GM19240 (cell line): ENCODE results near the gene ARFRP1.
"Not testable (repeated sequence)": the region's sequence is repeated elsewhere in the genome, so short reads cannot be mapped to it uniquely, and the experiment has no call there.

Source experiments
- DNase-seq: peaks from one replicate; pipeline ENCODE4 v3.0.0; 2011; ENCODE audit warnings: low spot score; ENCODE audit not compliant: insufficient read length

Gene ARFRP1

DNA sequence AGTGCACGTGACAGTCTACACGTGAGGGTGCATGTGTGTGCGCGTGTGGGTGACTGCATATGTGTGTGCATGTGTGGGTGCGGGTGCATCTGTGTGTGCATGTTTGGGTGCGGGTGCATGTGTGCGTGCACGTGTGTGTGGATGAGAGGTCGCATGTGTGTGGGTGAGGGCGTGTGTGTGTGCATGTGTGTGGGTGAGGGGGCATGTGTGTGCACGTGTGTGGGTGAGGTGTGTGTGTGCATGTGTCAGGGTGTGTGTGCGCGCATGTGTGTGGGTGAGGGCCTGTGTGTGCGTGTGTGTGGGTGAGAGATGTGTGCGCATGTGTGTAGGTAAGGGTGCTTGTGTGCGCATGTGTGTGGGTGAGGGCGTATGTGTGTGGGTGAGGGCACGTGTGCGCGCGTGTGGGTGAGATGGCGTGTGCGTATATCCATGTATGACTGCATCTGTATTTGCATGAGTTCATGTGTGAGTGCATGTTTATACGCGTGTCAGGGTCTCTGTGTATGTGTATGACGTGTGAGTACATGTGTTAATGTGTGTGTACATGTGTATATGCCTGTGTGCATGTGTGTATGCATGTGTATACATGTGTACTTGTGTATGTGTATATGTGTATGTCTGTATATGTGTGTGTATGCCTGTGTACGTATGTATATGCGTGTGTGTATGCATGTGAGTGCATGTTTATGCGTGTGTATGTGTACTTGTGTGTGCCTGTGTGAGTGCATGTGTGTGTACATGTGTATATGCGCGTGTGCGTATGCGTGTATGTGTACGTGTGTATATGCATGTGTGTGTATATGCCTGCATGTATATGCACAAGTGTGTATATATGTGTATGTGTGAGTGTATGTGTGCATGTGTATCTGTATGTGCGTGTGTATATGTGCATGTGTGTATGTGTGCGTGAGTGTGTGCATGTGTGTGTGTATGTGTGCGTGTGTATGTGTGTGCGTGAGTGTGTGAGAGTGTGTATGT lies 24.6 kb upstream of the ARFRP1 start:
- no peak for DNase-seq

DNA sequence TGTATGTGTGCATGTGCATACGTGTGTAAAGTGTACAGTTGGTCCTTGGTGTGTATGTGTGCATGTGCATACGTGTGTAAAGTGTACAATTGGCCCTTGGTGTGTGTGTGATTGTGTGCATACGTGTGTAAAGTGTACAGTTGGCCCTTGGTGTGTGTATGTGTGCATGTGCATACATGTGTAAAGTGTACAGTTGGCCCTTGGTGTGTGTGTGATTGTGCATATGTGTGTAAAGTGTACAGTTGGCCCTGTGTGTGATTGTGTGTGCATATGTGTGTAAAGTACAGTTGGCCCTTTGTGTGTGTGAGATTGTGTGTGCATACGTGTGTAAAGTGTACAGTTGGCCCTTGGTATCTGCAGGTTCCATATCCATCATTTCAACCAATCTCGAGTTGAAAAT lies 23.6 kb upstream of the ARFRP1 start:
- no peak for DNase-seq

DNA sequence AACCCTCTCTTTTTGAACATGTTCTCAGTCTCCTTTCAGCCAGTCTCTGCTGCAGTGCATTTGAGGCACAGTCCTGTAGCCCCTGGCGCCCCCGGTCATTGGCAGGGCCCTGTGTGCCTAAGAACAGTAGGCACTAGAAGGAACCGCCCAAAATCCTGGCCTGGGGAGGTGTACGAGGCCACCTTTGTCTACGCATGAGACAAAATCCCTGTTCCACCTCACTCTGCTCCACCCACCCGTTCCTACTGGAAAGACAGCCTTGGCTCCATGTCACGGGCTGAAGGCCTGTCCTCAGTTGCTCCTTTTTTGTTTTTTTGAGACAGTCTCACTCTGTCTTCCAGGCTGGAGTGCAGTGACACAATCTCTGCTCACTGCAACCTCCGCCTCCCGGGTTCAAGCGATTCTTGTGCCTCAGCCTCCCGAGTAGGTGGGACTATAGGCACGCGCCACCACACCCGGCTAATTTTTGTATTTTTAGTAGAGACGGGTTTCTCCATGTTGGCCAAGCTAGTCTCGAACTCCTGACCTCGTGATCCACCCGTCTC lies 22.5 kb upstream of the ARFRP1 start:
- DNase-seq: not testable (repeated sequence)

DNA sequence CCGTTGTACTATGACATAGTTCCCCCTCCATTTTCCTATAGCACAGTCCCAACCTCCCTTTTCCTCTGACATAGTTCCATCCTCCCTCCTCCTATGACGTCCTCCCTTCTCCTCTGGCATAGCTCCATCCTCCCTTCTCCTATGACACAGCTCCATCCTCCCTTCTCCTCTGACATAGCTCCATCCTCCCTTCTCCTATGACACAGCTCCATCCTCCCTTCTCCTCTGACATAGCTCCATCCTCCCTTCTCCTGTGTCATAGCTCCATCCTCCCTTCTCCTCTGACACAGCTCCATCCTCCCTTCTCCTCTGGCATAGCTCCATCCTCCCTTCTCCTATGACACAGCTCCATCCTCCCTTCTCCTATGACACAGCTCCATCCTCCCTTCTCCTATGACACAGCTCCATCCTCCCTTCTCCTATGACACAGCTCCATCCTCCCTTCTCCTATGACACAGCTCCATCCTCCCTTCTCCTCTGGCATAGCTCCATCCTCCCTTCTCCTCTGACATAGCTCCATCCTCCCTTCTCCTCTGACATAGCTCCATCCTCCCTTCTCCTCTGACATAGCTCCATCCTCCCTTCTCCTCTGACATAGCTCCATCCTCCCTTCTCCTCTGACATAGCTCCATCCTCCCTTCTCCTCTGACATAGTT lies 15.3 kb upstream of the ARFRP1 start:
- DNase-seq: not testable (repeated sequence)

DNA sequence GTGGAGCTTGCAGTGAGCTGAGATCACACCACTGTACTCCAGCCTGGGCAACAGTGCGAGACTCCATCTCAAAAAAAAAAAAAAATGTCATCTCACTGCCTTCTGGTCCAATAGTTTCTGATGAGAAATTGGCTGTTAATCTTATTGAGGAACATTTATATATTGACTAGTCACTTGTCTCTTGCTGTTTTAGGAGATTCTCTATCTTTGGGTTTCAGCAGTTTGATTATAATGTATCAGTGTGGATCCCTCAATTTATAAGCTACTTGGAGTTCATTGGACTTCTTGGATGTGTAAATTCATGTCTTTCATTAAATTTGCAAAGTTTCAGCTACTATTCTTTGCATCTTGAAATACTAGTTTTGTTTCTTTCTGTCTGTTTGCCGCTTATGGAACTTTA lies 11.2 kb upstream of the ARFRP1 start:
- DNase-seq: no peak

DNA sequence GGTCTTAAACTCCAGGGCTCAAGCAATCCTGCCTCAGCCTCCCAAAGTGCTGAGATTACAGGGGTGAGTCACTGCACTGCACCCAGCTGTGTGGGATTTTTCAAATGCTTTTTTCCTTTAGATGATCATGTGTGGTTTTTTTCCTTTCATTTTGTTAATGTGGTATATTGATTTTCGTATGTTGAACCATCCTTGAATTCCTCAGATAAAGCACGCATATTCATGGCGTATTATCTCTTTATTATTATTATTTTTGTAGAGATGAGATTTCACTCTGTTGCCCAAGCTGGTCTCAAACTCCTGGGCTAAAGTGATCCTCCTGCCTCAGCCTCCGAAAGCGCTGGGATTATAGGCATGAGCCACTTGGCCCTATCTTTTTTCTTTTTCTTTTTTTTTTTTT lies 7.1 kb upstream of the ARFRP1 start:
- no peak for DNase-seq

DNA sequence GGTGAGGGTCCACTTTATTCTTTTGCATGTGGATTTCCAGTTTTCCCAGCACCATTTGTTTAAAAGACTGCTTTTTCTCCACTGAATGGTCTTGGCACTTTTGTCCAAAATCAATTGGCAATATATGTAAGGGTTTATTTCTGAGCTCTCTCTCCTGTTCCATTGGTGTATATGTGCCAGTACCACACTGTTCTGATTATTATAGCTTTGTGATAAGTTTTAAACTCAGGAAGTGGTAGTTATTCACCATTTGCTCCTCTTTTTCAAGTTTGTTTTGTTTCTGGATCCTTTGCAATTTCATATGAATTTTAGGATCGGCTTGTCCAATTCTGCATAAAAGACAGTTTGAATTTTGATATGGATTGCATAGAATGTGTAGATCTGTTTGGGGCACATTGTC lies 4.4 kb upstream of the ARFRP1 start:
- no peak for DNase-seq

DNA sequence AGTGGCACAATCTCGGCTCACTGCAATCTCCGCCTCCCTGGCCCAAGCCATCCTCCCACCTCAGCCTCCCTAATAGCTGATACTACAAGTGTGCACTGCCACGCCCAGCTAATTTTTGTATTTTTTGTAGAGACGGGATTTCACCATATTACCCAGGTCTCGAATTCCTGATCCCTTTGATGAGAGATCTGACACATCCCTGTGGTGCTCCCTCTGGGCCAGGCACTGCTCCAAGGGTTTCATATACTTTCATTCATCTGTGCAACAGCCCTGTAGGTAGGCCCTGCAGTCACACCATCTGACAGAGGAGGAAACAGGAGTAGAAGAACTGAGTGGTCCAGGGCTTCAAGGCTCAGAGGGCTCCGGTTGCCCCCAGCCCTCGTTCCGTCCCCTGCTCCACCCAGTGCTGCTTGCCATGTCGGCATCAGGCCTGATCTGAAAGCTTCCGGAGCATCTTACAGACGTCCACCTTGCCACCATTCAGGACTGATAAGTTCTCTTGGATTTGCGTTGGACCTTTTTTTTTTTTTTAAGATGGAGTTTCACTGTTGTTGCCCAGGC lies 3.4 kb upstream of the ARFRP1 start:
- DNase-seq: no peak

DNA sequence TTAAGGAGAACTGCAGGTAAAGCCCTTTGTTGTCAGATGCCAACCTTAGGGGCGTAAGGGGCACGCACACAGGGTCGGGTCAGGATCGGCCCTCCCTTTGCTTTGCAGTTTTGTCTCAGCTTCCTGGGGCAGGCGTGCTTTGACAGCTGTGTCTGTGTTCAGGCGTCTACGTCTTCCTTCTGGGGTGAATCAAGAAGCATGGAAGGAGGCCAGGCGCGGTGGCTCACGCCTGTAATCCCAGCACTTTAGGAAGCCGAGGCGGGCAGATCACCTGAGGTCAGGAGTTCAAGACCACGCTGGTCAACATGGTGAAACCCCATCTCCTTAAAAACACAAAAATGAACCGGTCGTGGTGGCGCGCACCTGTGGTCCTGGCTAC lies 1.4 kb upstream of the ARFRP1 start:
- DNase-seq: no peak

DNA sequence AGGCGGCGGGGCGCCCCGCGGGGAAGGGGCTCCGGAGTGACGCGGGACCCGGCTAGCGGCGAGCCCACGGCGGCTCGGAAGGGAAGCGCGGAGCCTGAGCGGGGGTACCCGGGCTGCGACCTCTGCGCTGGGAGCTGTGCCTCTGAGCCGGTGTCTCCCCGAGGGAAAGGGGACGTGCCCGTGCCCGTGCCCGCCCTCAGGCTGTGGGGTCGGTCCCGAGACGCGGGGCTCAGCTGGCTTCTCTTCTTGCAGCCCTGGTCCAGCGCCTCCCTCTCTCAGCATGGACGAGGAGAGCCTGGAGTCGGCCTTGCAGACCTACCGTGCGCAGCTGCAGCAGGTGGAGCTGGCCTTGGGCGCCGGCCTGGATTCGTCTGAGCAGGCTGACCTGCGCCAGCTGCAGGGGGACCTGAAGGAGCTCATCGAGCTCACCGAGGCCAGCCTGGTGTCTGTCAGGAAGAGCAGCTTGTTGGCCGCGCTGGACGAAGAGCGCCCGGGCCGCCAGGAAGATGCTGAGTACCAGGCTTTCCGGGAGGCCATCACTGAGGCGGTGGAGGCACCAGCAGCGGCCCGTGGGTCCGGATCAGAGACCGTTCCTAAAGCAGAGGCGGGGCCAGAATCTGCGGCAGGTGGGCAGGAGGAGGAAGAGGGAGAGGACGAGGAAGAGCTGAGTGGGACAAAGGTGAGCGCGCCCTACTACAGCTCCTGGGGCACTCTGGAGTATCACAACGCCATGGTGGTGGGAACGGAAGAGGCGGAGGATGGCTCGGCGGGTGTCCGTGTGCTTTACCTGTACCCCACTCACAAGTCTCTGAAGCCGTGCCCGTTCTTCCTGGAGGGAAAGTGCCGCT lies 749 bp upstream of the ARFRP1 start:
- no peak for DNase-seq

DNA sequence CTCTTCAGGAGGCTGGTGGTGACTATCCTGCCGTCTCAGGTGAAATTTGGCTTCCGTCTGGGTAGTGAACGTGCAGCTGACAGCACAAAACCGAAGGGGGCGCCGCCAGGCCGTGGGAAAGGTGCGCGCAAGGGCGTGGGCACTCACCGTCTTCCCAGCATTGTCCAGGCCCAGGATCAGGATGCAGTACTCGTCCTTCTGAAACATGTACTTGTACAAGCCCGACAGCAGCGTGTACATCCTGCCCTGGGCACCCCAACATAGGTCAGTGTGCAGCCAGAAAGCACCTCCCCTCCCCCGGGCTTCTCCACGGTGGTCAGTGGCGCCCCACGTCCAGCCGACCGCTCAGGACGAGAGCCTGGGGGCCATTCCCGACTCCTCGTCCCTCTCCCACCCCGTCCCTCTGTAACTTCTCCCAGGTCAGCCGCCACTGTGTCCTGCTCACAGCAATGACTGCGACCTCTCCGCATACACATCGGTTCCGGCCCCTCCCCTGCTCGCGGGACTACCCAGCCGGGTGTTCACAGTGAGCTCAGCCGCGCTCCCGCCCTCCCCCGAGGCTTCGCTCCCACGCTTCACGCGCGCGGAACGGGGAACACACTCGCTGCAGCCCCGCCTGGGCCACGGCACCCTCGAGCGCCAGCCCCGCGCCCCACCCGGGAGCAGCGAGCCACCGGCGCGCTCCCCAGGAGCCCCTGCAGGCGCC lies 771 bp downstream of the ARFRP1 start:
- DNase-seq: no peak

DNA sequence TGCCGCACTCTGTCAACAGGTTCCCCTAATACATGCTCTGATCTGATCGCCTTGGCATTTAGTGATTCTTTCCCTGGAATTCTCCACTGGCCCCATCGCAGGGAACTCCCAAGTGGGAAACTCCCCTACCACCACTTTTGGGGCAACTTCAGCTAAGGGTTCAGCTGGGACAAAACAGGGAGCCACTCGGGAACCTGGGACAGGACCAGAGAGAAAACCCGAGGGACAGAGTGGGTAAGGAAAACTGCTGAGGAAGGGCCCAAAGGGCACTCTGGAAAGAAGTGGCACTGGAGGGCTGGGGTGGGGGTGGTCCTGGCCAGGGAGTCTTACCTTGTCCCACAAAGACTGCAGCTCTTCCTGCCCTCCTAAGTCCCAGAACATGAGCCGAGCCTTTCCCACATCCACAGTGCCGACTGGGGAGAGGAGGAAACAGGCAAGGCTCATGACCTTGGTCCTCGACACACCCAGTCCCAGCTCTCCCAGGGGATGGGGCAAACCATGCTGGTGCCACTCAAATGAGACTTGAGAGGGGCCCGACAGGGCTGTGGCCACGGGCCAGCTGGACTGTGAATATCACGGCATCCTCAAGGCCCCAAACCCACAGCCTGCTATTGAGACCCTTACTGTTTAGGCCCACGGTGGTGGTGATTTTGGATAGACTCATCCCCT lies 1.6 kb downstream of the ARFRP1 start:
- no peak for DNase-seq

DNA sequence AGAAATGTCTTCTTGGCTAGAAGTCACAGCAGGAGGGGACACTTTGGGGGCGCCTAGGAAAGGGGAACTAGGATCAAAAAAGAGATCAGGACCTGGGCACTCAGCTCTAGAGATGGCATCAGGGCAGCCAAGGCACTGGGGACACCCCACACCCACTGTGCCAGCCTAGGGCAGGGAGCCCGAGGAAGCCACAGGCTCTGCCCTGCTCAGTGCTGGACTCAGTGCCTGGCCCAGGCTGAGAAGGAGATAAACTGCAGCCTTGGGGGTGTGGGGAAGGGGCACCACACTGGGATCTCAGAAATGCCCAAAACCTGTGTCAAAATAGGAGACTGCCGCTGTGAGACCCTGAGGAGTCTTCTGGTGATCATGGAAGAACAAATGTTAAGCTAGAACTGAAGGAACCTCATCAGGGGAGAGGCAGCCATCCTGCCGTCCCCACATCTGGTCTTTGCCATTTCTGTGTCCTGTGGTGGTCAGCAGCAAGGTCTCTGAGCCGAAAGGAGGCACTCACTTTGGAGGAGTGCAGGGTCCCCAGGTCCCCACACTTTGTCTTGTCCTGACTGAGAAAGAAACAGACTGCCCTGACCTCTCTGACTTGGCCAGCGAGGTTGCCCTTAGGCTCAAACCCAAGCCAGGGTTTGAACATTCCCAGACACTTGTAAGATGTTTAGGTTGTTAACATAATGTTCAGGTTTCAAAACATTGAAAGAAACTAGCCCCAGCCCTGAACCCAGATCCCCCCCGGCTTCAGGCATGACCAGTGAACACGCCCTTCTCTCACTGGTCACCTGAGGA lies 2.3 kb downstream of the ARFRP1 start:
- no peak for DNase-seq

DNA sequence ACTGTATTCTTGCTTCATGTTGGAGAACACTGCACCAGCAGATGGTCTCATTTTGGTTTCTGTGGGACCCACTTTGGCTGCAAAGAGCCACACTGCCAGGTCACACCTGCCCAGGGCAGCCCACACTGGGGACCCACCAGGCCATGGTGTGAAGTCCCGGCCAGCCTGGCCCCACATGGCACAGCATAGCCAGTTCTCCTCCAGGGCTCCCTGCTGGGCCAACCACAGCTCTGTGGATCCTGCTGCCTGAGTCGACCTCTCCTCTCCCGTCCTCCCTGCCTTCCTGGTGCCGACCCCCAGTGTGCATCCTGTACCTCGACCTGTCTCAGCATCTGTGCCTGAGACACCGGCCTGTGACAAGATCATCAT lies 3.0 kb downstream of the ARFRP1 start:
- DNase-seq: no peak

DNA sequence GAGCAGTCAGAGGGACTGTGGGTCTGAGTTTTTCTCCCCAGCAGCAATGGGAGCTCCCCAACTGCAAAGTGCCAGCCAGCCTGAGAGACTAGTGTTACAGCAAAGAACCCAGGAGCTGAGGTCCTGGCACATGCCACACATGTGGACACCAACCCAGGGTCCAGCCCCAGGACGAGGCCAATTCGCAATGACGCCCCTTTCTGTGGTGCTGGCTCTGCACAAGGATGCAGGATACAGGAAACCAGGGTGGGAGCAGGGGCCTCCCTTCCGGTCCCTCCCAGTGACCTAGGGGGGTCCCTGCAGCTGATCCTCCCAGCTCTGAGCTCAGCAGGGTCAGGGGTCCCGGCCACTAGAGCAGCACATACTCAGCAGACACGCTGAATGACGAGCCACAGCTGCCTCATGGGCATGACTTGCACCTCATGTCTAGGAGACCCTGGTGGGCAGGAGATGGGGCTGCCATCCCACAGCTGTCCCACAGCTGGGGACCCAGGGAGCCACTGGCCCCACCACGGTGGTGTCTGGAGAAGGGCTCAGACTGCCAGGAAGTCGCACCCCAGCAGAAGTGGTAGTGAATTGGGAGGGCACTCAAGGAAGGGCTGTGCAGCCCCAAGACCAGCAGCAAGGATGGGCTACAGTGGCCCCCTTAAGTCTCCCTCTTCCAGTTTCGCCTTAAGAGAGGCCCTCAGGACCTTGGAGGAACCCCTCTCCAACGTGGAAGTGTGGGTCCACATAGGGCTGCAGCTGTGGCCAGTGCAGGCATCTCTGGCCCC lies 3.6 kb downstream of the ARFRP1 start:
- DNase-seq: no peak

DNA sequence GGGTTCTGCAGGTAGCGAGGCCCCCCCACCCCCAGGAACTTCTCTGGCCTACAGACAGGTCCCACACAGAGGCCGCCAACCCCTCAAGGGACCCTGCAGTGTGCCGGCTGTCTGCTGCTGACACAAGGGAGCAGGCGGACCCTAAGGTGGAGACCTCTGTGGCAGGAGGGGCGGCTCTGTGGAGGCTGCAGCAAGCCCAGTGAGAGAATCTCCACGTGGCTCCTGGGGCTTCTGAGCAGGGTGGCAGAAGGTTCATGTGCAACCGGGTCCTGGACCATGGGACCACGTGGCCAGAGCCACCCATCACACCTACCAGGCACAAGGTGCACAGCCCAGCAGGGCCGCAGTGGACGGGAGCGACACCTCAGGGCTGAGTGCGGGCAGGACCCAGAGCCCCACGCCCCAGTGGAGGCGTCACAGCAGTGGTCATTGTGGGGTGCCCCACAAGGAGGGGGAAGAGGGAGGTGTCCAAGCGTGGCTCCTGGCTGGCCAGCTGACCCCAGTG lies 4.3 kb downstream of the ARFRP1 start:
- DNase-seq: no peak

DNA sequence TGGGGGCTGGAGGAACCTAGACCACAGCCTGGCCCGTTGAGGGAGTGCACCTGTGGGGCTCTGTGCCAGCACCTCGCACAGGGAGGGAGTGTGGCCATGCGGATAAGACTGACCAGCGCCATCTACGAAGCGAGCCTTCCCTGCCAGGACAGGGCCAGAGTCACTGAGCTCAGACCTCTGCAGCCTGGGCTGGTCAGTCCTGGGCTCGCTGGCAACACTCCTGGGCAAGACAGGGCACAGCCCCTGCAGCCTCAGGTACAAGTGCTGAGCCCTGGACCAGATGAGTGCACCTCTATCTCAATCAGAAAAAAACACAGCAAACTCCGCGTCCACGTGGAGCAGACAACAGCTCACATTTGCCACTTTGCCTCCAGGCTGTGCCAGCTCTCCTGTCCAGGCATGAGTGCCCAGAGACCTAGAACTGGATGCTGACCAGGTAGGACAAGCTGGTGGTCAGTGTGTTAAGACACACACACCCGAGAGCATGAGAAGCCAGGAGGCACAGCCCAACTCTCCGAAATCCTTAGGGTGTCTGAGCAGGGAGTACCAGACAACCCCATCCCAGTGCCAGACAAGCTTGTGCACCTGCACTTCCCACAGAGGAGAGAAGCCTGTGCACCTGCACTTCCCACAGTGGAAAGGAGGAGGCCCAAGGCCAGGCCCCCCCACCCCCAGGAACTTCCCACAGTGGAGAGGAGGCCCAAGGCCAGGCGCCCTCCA lies 4.9 kb downstream of the ARFRP1 start:
- DNase-seq: no peak
